ENCODE data around the gene KMT2C. TPM values are rescaled to one million over a fixed set of nuclear protein-coding genes. Genes with fewer than 3 reads are reported as not detected.

Gene KMT2C
- total and polyA plus RNA-seq, 2 of the 8 experiments (the other 6 are each of a cell fraction or from before 2014, with no cell fraction given): 9.1 to 40.8 TPM

- Histone ChIP-seq H4K91ac (replicated peaks; ENCODE audit: insufficient read length, low read length) (no peak overlapping the region), H3K4ac (replicated peaks; ENCODE audit: insufficient read length, low read depth, low read length) (no peak overlapping the region), H2BK12ac (ENCODE audit: low read depth, low read length) (no peak overlapping the region), H3K56ac (replicated peaks; ENCODE audit: insufficient read length, low read depth, low read length) (no peak overlapping the region), H3K4me3 (ENCODE audit: extremely low read depth in 1 of 4, insufficient read depth in 2 of 4, low read depth in 3 of 4, low read length in 4 of 4) (no peak overlapping the region), H3K27ac (ENCODE audit: low read depth, low read length) (no peak overlapping the region), H2AK5ac (ENCODE audit: low read depth, low read length) (no peak overlapping the region), H3K23ac (ENCODE audit: insufficient read length) (no peak overlapping the region), H3K4me1 (replicated peaks in 1 of 4; ENCODE audit: control insufficient read depth in 3 of 4, insufficient read depth in 4 of 4, low read length in 3 of 4) (no peaks in the 10 kb centered on the region; a peak in 1 of 7 replicates), H3K9ac (replicated peaks in 1 of 4; ENCODE audit: extremely low read depth in 1 of 4, low read depth in 3 of 4, low read length in 3 of 4) (no peak overlapping the region), H3K14ac (ENCODE audit: insufficient read length) (no peak overlapping the region), H4K20me1 (replicated peaks in 1 of 2; ENCODE audit: control insufficient read depth in 1 of 2, insufficient read depth in 2 of 2, low read length in 2 of 2) (peaks cover 2 to 5% of the 10 kb centered on the region in 2 experiments), H3K18ac (ENCODE audit: extremely low read depth, low read length) (no peak overlapping the region), H3K36me3 (ENCODE audit: control insufficient read depth in 2 of 4, insufficient read depth in 4 of 4, low read length in 3 of 4) (peaks cover 0 to 30% (median 14%) of the 10 kb centered on the region in 4 experiments; a peak in 7 of 8 replicates), H4K8ac (ENCODE audit: extremely low read depth, insufficient read depth, low read length) (no peak overlapping the region), H2AFZ (ENCODE audit: low read length) (no peak overlapping the region), H2BK20ac (ENCODE audit: low read length) (no peak overlapping the region), H2BK120ac (replicated peaks; ENCODE audit: low read depth, low read length) (no peak overlapping the region), H3K79me2 (ENCODE audit: control insufficient read depth in 1 of 2, insufficient read depth in 2 of 2, low read length in 2 of 2) (no peaks in the 10 kb centered on the region), H3K27me3 (replicated peaks in 1 of 4; ENCODE audit: control insufficient read depth in 3 of 4, extremely low read depth in 1 of 4, insufficient read depth in 3 of 4, low read length in 3 of 4) (no peaks in the 10 kb centered on the region), H2BK15ac (ENCODE audit: low read length) (no peak overlapping the region), H3K9me3 (ENCODE audit: insufficient read depth in 2 of 2, low read depth in 1 of 2, low read length in 1 of 2) (peaks cover 0 to 23% of the 10 kb centered on the region in 2 experiments; a peak in 2 of 4 replicates), H3K23me2 (ENCODE audit: low read depth, low read length) (no peaks in the 10 kb centered on the region), H2BK5ac (ENCODE audit: low read depth, low read length) (no peak overlapping the region), H4K5ac (ENCODE audit: insufficient read length, low read depth, low read length) (no peak overlapping the region), H3K79me1 (ENCODE audit: low read depth, low read length) (no peaks in the 10 kb centered on the region), H3K4me2 (ENCODE audit: insufficient read depth in 1 of 2, low read depth in 2 of 2, low read length in 2 of 2) (no peak overlapping the region)
- WGBS, 2 experiments (ENCODE audit: extremely low coverage in 1 of 2, insufficient coverage in 1 of 2, insufficient read length in 1 of 2, insufficient replicate concordance in 2 of 2, low coverage in 1 of 2, low lambda C conversion rate in 2 of 2, missing lambda C conversion rate in 1 of 2): 94% methylated on average over 19 of the region's 19 CpGs; no CpG with 5 or more reads in 1 of the 2 experiments
- FAIRE-seq: no peak
- ChIA-PET POLR2A (ENCODE audit: partially characterized antibody) (interaction anchor here (0.7 kb wide), 2 partner anchors 10 to 259 kb away, joined by 3 read pairs; no protein-coding TSS in a partner anchor), CTCF (ENCODE audit: partially characterized antibody) (interaction anchor here (0.9 to 1.5 kb wide), 4 partner anchors 16 to 51 kb away, joined by 3 to 4 read pairs (median 4); no protein-coding TSS in a partner anchor)
- DNase-seq (ENCODE audit: low read depth in 1 of 2, low spot score in 2 of 2): no peak
- TF ChIP-seq RBBP5 (IDR thresholded peaks at IDR 0.05; ENCODE audit: borderline replicate concordance, low read depth, low read length) (no peak), BCL11A (IDR thresholded peaks at IDR 0.05; ENCODE audit: low read depth in 2 of 2, low read length in 2 of 2) (no peak), POU5F1 (IDR thresholded peaks at IDR 0.05; ENCODE audit: low read depth, low read length) (no peak), YY1 (IDR thresholded peaks at IDR 0.05; ENCODE audit: low read depth, low read length) (no peak), EGR1 (IDR thresholded peaks at IDR 0.05; ENCODE audit: borderline replicate concordance, low read depth, low read length) (no peak), RAD21 (IDR thresholded peaks at IDR 0.05 in 1 of 2, conservative IDR thresholded peaks at IDR 0.05 in 1 of 2; ENCODE audit: low read depth in 2 of 2, low read length in 2 of 2) (no peak), SRF (IDR thresholded peaks at IDR 0.05; ENCODE audit: low read depth, low read length) (no peak), HDAC2 (IDR thresholded peaks at IDR 0.05; ENCODE audit: borderline replicate concordance in 1 of 2, low read depth in 2 of 2, low read length in 2 of 2) (no peak), E2F6 (IDR thresholded peaks at IDR 0.05) (no peak), PHF8 (conservative IDR thresholded peaks at IDR 0.05; ENCODE audit: low read depth, low read length) (no peak), USF2 (IDR thresholded peaks at IDR 0.05; ENCODE audit: low read length) (no peak)
Observed at GRCh38 chr7:152127229-152127628, 308.6 kb downstream of the KMT2C start.

Data from H1 (cell line).